H7 (cell line): ENCODE results near the gene ZNF81. TPM values are rescaled to one million over a fixed set of nuclear protein-coding genes. Genes with fewer than 3 reads are reported as not detected.
A peak's percentile ranks its signal among the peaks of the same experiment; 100 is the strongest.
"Not testable (repeated sequence)": the region's sequence is repeated elsewhere in the genome, so short reads cannot be mapped to it uniquely, and the experiment has no call there.

Experiments used
- DNase-seq: peaks from one replicate; pipeline ENCODE4 v3.0.0; 2012
- H3K27me3 ChIP-seq: 2 replicates; pipeline ENCODE4 v1.6.0; 2011; ENCODE audit warnings: mild to moderate bottlenecking, low read length; ENCODE audit not compliant: control insufficient read depth, insufficient read depth
- H3K36me3 ChIP-seq: replicated peaks from 2 replicates; pipeline ENCODE4 v1.5.1; 2011; ENCODE audit warnings: low read length; ENCODE audit not compliant: control insufficient read depth, insufficient read depth
- H3K4me3 ChIP-seq: 2 replicates; pipeline ENCODE4 v1.5.1; 2011; ENCODE audit warnings: low read depth, mild to moderate bottlenecking, control low read depth, low read length, moderate library complexity; ENCODE audit not compliant: insufficient read depth
- total RNA-seq: library from RNA; depleted of rRNA; stranded (reverse); fragments of >200 nt; shearing (Covaris generic); gene quantifications from 2 replicates; pipeline ENCODE4 v1.2.3, GENCODE V29; 2014

Gene ZNF81
- total RNA-seq, 1 experiment from 2014 or later, result 3.7 TPM

DNA sequence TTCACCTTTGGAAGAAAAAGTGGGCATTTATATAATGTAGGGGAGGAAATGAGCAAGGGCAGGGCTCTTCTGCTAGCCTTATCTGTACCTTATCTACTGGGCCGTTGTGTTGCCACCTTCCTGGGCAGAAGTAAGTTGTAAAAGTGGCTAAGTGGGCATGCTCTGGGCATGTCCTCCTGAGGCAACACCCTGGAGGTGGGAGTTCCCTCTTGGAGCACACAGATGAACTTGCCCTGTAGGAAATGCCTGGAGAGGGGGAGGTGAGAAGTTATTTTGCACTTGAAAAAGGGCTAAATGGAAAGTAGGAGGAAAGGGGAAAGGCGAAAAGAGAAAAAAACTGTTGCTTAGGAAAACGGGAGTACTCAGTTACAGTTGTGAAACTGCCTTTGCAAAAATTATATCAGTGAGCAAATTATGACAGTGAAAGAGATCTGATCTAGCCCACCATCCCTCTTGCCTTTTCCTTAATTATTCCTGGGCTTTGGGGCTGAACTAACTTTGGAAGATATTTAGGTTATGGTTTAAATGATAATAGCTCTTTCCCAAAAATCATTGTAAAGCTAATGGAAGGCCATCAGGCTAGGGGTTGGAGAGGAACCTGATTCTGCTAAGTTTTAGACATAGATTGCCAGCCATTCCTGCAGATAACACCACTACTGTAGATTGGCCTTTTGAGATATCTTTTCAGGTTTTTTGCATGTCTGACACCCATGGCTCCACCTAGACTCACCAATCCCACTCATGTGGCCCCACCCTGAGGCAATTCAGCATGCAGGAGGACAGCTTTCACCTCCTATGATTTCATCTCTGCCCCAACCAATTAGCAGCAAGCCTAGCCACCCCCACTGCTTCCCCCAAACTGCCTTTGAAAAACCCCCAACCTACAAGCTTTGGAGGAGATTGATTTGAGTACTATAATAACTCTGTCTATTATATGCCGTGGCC lies 20.5 kb upstream of the ZNF81 start:
- Histone ChIP-seq H3K4me3 (no peak overlapping the region), H3K36me3 (no peaks in the 10 kb centered on the region), H3K27me3 (no peaks in the 10 kb centered on the region)
- DNase-seq, result peak; percentile 19

DNA sequence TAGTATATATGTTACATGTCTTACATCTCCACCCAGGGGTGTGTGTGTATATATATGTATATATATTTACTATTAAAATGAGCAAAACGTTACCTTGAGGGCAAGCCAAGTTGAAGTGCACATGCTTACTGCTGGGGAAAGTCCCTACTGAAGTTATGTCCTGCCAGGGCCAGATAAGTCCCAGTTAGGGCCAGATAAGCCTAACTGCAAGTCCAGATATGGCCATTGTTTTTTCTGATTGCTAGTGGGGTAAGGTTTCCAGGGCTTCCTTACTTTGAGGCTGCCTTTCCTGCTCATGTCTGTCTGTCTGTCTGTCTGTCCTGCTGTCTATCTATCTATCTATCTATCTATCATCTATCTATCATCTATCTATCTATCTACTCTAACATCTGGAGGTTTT lies 19.3 kb upstream of the ZNF81 start:
- H3K4me3 ChIP-seq, result no peak overlapping the region
- DNase-seq, result no peak
- H3K27me3 ChIP-seq, result no peaks in the 10 kb centered on the region
- no peaks in the 10 kb centered on the region for H3K36me3 ChIP-seq

DNA sequence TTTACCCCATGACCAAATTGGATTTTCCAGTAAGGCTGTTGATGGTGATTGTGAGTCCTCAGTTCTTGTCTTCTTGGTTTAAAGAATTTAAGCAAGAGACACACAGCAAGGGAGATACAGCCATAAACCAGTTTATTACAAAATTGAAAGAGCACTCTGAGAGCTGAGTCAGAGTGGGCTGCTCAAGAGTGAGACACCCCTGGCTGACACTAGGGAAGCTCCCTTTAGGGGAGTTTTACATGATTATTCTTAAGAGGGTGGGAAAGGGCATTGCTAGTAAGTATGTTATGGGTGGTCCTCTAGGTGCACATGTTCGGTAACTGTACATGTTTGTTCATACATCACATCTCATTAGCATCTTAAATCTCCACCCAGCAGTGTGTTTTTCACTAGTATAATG lies 18.8 kb upstream of the ZNF81 start:
- H3K27me3 ChIP-seq, result no peaks in the 10 kb centered on the region
- H3K36me3 ChIP-seq, result no peaks in the 10 kb centered on the region
- DNase-seq, result no peak
- H3K4me3 ChIP-seq, result no peak overlapping the region

DNA sequence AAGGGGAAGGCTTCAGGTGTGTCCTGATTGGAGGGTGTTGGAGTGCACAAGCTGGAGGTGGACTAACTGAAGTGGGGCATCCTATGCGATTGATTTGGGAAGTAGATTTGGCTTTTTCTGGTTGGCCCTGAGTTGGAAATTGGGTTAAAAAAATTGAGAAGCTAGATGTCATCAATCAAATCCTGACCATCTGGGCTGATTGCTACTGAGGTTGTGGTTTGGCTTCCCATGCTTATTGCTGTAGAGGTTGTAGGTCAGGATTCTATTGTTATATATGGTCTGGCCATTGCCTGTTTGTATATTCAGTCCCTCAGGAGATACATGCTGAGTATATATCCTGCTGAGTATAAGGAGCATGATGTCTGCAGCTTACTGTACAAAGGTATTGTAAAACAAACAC lies 7.7 kb upstream of the ZNF81 start:
- no peak for DNase-seq
- Histone ChIP-seq H3K36me3 (no peaks in the 10 kb centered on the region), H3K4me3 (no peak overlapping the region), H3K27me3 (no peaks in the 10 kb centered on the region)

DNA sequence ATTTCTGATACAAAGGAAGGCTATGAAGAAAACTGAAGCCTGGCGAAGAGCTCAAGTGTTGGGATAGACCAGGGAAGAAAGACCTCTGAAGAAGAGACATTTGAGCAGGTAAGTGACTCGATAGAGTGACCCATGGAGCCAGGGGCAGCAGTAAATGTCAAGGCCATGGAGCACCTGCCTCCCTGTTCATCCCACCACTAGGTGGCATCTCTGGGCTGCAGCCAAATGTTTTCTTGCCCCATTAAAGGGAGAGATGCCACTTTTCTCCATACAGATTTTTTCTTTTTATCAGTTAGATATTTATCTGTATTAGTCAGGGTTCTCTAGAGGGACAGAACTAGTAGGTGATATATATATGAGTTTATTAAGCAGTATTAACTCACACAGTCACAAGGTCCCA lies 4.9 kb upstream of the ZNF81 start:
- Histone ChIP-seq H3K4me3 (no peak overlapping the region), H3K36me3 (no peaks in the 10 kb centered on the region), H3K27me3 (no peaks in the 10 kb centered on the region)
- DNase-seq, result peak; percentile 44

DNA sequence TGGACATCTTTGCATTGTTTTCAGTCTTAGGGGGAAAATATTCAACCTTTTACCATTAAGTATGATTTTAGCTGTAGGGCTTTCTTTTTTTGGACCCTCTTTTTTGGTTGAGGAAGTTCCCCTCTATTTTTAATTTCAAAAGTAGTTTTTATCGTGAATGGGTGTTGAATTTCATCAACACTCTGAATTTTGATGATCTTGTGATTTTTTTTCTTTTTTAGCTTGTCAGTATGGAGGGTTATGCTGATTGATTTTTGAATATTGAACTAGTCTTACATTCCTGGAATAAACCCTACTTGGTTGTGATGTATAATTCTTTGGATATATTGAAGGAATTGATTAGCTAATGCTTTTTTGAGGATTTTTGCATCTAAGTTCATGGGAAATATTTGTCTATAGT lies 1.7 kb downstream of the ZNF81 start:
- no peaks in the 10 kb centered on the region for H3K36me3 ChIP-seq
- no peak overlapping the region for H3K4me3 ChIP-seq
- H3K27me3 ChIP-seq, result no peaks in the 10 kb centered on the region
- no peak for DNase-seq

DNA sequence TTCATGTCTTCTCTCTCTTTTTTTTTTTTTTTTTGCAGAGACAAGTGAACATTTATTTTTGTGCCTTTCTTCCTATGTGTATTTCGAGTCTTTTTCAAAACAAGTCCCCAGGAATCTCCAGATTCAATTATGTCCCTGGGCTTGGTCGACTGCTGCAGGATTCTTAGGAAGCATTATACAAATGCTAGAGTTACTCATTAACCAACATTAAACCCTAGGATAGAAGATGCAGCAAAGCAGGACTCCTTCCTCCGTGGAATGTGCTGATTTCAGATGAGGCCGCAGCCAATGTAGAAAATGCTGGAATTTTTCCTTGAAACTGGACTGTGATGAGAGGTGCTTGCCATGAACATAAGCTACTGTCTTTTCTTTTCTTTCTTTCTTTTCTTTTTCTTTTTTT lies 3.4 kb downstream of the ZNF81 start:
- no peak overlapping the region for H3K4me3 ChIP-seq
- H3K27me3 ChIP-seq, result no peaks in the 10 kb centered on the region
- no peak for DNase-seq
- H3K36me3 ChIP-seq, result no peaks in the 10 kb centered on the region

DNA sequence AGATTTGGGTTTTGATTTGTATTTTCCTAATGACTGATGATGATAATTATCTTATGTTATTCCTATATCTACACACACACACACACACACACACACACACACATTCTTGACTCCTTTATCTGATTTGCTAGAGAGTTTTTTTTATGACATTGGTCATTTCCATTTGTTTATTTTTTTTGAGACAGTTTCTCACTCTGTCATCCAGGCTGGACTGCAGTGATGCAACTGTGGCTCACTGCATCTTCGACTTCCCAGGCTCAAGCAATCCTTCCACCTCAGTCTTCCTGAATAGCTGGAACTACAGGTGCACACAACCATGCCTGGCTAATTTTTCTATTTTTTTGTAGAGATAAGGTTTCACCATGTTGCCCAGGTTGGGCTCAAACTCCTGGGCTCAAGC lies 6.7 kb downstream of the ZNF81 start:
- Histone ChIP-seq H3K36me3 (no peaks in the 10 kb centered on the region), H3K27me3 (no peaks in the 10 kb centered on the region), H3K4me3 (no peak overlapping the region)
- DNase-seq, result no peak

DNA sequence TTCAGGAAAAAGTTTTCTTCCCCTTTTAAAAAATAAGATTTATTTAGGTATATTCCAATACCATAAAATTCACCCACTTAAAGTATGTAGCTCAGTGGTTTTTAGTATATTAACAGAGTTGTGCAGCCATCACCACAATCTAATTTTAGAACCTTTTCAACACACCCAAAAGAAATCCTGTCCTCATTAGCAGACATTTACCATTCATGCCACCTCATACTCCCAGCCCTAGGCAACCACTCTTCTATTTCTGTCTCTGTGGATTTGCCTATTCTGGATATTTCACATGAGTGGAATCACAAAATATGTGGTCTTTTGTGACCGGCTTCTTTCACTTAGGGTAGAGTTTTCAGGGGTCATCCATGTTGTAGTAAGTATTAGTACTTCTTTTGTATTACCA lies 7.4 kb downstream of the ZNF81 start:
- H3K36me3 ChIP-seq, result no peaks in the 10 kb centered on the region
- DNase-seq, result no peak
- no peaks in the 10 kb centered on the region for H3K27me3 ChIP-seq
- no peak overlapping the region for H3K4me3 ChIP-seq

DNA sequence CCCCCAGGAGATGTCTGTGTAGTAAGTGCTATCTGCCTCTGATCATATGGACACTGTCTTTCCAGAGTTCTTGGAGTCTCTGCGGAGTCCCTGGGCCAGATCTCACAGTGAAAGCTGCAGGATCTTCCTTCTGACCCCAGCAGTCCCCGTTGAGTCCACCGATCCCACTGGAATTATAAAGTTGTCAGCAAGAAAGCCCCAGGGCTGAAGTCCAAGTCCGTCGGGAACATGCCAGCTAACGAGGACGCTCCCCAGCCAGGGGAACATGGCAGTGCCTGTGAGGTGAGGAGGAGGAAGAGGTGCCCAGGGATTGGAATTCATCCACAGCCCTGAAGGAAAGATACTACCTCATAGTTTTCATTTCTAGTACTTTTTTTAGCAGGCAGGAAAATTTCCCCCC lies 9.3 kb downstream of the ZNF81 start:
- Histone ChIP-seq H3K36me3 (no peaks in the 10 kb centered on the region), H3K27me3 (no peaks in the 10 kb centered on the region), H3K4me3 (no peak overlapping the region)
- no peak for DNase-seq

DNA sequence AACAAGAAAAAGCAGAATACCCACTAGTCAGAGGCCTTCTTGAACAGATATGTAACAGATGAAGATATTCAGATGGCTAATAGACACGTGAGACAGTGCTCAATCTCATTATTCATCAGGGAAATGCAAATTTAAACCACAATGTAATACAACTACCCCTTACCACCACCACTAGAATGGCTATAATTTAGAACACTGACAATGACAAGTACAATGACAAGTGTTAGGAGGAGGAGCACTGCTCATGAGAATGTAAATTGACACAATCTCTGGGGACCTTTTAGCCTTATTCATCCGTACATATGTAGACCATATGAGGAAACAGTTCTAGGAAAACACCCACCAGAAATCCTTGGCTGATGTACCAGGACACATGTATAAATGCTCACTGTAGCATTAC lies 13.1 kb downstream of the ZNF81 start:
- Histone ChIP-seq H3K27me3 (no peaks in the 10 kb centered on the region), H3K36me3 (no peaks in the 10 kb centered on the region), H3K4me3 (no peak overlapping the region)
- DNase-seq, result no peak

DNA sequence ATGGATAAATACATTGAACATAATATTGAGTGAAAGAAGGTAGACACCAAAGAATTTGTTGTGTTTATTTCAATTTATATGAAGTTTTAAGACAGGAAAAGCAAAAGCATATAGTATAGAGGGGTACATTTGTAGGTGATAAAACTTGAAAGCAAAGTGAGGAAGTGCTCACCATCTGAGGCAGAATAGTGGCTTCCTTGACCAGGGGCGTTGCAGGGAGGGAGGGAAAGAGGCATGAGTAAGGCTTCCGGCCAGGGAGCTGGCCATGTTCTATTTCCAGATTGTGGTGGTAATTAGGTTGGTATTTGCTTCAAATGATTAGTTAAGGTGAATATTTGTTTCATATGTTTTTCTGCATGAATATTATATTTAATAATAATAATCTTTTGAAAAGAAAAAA lies 13.7 kb downstream of the ZNF81 start:
- H3K27me3 ChIP-seq, H3K4me3 ChIP-seq, DNase-seq, H3K36me3 ChIP-seq: not testable (repeated sequence)

DNA sequence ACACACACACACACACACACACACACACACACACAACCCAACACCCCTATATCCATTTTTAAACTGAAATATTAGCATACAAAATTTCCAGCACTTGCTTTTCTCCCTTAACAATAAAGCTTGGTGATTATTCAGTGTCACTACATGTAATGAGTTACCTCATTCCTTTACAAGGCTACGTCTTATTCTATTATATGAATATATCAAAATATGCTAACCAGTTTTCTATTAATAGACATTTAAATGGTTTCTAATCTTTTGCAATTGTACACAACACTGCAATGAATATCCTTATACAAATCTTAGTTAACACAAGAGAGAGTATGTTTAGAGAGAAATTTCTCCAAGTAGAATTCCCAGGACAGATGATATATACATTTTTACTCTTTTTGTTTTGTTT lies 14.2 kb downstream of the ZNF81 start:
- no peak for DNase-seq
- Histone ChIP-seq H3K36me3 (no peaks in the 10 kb centered on the region), H3K4me3 (no peak overlapping the region), H3K27me3 (no peaks in the 10 kb centered on the region)

DNA sequence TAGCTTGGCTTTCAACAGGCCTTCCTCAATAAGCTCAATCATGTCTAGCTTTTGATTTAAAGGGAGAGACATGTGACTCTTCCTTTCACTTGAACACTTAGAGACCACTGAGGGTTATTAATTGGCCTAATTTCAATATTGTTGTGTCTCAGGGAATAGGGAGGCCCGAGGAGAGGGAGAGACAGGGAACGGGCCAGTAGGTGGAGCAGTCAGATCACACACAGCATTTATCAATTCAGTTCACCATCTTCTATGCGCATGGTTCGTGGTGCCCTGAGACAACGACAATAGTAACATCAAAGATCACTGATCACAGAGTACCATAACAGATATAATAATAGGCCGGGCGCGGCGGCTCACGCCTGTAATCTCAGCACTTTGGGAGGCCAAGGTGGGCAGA lies 17.8 kb downstream of the ZNF81 start:
- H3K4me3 ChIP-seq, result no peak overlapping the region
- H3K36me3 ChIP-seq, result no peaks in the 10 kb centered on the region
- H3K27me3 ChIP-seq, result no peaks in the 10 kb centered on the region
- DNase-seq, result no peak

DNA sequence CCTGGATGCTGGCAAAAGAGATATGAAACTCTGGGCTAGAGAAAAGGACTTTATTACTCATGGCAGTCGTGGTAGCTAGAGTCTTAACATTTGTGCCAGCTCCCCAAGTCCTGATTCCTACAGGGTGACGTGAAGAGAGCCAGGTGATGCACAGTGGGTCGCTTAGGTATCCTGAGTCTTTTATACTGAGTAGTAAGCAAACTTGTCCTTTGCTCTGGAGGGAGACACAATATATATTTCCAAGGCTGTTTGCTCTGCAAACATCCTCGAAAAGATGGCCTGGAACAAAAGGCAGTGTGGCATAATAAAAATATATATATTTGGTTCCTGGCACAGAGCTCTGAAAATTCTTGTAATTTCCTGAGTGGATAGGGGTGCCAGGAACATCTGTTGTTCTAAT lies 23.0 kb downstream of the ZNF81 start:
- Histone ChIP-seq H3K27me3 (no peaks in the 10 kb centered on the region), H3K36me3 (no peaks in the 10 kb centered on the region)
- DNase-seq, result no peak

DNA sequence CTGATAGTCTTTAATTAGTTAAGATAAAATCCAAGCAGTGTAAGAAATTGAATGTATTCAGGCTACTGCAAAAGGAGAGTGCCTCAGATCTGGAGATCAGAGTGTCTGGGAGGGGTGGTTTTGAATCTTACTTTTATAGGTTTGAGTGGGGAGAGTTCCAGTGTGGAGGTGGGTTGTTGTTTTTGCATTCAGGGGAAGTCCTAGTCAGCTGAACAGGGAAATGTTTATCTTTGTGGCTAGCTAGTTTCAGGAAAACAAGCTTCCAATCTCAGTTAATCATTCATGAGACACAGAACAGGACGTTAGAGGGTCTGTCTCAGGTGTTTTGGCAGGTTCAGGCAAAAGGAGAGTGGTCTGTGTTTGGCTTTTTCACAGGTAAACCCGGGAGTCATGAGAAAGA lies 26.0 kb downstream of the ZNF81 start:
- no peaks in the 10 kb centered on the region for H3K27me3 ChIP-seq
- H3K36me3 ChIP-seq, result no peaks in the 10 kb centered on the region
- H3K4me3 ChIP-seq, result no peak overlapping the region
- no peak for DNase-seq

More for the DNA sequence above, 23.0 kb downstream of the ZNF81 start:
- H3K4me3 ChIP-seq, result no peak overlapping the region
